NCI-H2171 (cell line): ENCODE measurements around the gene OSTF1.

Source experiments
- DNase-seq: peaks from one replicate; lab custom pipeline; 2025; lab: John Stamatoyannopoulos, UW

The OSTF1 gene

DNA sequence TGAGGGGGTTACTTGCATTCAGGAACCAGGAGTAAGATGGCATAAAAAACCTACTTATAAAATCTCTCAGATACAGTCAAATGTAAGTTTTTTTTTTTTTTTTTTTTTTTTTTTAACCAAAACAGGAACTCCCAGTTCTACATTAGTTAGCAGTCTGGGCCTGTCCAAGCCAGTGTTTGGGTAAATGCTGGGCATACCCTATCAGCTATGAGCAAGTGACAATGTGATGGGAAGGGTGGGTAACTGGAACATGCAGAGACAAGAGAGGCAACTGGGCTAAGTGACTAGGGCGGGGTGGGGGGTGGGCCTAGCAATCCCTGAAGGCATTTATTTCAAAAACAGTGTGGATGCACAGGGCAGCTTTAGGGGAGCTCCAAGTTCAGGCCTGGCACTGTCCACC lies 2.7 kb upstream of the OSTF1 start:
- DNase-seq, result no peak

DNA sequence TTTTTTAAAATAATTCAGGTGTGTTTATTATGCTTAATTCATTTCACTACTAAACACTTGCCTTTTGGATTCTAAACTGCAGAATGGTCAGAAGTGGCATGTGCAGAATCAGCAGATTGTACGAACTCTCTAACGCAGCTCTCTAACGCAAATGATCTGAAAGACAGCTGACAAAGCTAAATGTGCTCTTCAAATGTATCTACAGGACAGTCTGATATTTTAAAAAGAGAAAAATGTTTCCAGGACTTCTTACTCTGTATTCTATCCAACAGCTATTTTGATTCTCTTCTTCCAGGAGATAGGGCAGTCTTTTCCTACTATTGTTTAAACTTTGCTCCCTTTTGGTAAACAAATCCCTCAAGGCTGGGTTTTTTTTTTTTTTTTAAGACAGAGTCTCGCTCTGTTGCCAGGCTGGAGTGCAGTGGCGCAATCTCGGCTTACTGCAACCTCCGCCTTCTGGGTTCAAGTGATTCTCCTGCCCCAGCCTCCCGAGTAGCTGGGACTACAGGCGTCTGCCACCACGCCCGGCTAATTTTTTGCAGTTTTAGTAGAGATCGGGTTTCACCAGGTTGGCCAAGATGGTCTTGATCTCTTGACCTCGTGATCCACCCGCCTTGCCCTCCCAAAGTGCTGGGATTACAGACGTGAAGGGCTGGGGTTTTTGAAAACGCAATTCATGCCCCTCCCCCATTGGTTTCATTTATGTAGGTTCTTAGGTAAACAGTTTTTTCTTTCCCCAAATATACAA lies 1.6 kb upstream of the OSTF1 start:
- no peak for DNase-seq

DNA sequence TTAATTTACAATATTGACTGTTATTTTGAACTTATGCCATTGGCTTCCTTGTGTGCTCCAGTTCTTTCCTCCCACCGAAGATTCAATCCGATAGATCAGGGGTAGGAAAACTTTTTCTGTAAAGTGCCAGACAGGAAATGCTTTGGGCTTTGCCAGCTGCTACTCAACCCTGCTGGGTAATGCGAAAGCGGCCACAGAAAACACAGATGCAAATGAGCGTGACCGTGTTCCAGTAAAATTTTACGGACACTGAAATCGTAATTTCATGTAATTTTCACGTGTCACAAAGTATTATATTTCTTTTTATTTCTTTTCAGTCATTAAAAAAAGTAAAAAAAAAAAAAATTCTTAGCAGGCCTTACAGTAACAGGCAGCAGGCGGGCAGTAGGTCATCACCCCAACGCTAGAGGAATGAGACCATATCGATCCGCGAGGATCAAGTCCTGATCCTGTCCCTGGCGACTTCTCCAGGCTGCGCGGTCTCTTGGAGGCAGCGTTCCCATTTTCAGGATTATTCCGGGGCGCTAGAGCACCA lies 958 bp upstream of the OSTF1 start:
- peak; percentile 6 for DNase-seq

DNA sequence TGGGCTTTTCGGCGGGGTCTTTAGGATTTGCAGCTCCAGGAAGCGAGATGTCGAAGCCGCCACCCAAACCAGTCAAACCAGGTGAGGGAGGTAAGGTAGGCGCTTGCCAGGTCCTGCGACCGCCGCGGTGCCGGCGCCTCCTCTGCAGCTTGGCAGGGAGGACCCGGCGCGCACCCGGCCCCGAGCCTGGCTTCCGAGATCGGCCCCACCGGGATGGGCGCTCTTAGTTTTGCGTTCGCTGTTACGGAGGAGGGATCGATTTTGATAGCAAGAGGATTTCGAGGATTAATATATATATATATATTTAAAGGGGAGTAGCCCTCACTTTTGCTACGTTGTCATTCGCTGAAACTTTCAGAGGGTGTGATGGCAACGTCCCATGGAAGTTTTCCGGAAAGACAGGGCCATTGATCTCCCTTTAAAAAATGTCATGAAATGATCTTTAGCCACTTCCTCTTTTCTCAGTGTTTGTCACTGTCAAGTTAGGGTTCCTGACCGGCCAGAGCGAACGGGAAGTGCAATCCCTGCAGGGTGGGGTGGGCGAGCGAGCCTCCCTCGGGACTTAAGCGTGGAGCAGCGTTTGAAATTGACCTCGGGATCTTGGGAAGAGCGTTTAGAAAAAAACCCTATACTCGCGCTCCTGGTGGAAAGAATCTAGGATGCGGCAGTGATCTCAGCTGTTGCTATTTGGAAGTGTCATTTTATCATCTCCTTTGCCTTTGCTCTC lies 495 bp downstream of the OSTF1 start:
- peak; percentile 54 for DNase-seq

DNA sequence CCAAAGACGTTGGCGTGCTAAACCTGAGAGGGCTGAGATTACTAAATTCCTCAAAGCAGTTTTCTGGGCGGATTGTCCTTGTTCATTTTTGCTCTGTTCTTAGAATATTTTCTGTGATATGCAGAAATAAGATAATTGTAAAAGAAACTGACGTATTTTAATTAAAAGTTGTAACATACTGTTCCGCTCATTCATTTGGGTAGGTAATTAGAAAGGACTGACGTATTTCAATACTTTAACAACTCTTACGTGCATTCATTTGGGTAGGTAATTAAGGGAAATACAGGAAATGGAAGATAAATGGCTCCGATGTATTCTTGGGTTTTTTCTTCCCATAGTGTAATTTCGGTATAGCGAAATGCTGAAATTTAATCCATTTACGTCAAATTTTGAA lies 1.1 kb downstream of the OSTF1 start:
- no peak for DNase-seq

DNA sequence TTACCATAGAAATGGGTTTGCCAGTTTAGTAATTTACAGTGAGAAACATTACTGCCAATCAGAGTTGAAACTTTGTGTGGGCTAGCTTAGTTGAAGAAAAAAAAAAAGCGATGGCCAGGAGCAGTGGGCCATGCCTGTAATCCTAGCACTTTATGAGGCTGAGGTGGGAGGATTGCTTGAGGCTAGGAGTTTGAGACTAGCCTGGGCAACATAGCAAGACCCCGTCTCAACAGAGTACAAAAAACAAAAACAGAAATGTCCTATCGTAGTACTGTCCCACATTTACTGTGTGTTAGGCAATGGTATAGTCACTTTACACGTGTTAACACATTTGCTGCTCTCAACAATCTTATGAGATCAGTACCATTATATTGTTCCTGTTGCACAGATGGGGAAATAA lies 2.3 kb downstream of the OSTF1 start:
- no peak for DNase-seq

DNA sequence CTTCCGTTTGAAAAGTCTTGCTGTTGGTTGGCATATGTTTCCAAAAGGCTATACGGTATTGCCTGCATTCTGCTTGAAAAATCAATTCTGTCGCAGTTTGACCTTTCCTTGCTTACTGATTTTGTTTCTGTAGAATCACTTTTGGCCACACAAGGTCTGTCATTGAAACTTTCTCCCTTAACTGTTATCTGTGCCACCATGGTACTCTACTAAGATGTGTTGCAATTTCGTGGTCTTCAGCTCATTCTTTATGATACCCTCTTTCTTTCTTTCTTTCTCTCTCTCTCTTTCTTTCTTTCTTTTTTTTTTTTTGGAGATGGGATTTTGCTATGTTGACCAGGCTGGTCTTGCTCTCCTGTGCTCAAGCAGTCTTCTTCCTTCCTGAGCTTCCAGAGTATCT lies 4.5 kb downstream of the OSTF1 start:
- no peak for DNase-seq

DNA sequence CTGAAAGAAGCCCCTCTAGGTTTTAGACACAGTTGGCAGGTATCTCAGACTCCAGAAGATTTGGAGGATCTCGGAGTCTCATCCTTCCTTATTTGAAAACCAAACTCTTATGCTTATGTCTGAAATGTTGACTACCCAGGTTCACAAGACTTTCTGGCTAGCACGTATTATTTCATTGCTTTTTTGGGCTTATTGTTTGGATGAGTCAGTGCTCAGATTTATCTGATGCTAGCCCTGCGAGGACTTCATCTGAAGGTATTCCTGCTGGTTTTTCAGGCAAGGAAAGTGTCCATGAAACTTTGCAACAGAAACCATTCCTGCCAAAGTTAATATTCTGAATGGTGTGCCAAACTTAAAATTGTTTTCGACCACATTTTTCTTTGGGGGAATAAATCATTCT lies 8.5 kb downstream of the OSTF1 start:
- DNase-seq, result no peak

DNA sequence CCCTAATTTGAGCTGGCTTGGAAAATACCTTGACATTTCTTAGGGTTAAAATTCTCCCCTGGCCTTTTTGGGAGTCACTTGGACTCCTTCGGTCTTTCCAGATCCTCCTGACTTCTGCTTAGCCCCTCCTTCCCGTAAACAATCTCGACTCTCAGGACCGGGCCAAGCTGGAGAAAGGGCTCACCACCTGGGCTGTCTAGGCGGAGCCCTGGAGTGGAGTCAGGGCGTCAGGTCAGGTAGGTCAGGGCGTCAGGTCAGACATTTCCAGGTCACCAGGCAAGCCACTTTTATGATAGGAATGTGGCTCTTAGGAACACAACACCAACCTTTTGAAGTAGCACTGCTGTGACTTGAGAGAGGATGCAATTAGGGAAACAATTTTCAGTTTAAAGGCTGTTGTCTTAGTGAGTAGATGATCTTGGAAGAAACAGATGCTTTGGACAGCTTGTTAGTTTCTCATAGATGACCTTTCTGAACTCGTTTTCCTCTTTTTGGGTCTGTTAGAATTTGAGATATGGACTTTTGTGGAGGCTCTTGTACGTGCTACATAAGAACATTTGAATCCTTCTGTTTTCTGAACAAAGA lies 12.8 kb downstream of the OSTF1 start:
- no peak for DNase-seq

DNA sequence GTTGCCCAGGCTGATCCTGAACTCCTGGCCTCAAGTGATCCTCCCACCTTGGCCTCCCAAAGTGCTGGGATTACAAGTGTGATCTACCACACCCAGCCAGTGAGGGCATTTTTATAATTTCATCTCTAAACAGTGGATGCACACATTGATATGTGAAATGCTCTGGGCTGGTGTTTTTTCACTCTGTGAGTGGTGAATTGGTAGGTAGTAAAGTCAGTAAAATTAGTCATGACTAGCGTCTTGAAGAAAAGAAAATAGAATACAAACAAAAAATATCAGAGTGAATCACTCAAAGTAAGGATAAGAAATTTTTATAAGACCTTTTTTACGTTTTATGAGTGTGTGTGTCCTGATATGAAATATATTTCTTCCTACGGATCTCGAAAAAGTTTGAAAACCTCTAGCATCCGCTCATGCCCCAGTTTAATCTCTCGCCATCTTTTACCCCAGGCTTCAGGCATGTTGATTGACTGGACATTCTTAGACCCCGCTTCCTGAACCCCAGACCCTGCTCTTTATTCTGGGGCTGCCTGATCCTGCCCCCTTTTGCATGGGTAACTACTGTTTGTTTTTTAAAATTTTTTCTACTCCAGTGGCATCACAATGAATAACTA lies 14.0 kb downstream of the OSTF1 start:
- DNase-seq, result no peak

DNA sequence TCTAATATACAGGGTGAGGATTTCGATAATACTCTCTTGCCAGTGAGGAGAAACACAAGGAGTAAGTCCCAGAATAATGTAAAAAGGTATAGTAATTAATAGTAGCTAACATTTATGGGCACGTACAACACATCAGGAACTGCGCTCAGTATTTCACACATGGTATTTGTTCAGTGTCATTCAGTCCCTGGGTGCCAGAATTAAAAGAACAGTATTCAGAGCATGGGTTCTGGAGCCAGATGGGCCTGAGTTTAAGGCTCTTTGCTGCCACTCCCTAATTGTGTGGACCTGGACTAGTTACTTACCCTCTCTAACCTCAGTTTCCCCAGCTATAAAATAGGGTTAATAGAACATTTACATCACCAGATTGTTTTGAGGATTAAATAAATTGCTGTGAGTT lies 16.3 kb downstream of the OSTF1 start:
- no peak for DNase-seq

DNA sequence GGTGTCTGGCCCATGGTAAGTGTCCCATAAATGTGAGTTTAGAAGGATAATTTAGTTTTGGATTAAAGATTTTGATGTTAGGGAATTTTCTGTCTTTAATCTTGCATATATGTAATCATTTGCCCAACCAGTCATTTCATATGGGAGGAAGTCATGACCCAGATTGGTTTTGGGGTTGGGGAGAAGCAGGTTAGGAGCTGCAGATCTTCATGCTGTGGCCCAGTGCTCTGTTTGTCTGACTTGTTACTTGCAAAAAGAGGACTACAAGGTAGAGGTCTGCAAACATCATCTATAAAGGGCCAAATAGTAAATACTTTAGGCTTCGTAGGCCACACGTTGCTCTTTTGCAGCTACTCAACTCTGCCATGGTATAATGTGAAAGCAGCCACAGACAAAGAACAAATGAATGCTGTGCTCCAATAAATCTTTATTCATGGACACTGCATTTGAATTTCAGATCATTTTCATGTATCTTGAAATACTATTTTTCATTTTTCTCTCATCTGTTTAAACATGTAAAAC lies 16.8 kb downstream of the OSTF1 start:
- no peak for DNase-seq

DNA sequence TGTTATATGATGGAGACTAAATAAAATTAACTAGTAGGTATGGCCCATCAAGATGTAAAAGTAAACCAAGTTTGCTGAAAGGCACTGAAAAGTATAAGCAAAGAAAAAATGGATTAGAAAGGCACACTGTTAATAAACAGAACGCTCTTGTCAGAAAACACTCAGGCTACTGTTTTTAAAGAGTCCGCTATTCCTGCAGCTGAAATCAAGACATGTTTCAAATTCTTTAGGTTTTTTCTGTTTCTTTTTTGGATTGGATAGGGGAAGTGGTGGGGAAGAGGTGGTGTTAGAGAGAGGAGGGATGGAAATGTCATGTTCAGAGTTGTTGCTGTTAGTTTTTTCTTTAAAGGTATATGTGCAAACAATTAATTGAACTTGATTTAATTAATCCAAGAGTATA lies 17.5 kb downstream of the OSTF1 start:
- no peak for DNase-seq

DNA sequence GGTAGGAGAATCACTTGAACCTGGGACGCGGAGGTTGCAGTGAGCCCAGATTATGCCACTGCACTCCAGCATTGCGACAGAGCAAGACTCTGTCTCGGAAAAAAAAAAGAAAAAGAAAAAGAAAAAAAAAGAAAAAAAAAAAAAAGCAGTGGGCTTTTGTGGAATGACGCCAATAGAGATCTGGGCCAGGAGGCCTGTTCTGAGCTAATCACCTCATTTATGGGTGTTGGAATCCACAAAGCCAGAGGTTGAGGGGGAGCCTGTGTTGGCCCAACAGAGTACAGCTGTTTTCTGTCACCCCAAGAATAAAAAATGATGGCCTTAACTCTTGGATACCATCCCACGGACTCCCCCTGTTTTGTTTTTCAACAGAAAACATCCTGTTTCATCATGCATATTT lies 18.5 kb downstream of the OSTF1 start:
- DNase-seq, result no peak

DNA sequence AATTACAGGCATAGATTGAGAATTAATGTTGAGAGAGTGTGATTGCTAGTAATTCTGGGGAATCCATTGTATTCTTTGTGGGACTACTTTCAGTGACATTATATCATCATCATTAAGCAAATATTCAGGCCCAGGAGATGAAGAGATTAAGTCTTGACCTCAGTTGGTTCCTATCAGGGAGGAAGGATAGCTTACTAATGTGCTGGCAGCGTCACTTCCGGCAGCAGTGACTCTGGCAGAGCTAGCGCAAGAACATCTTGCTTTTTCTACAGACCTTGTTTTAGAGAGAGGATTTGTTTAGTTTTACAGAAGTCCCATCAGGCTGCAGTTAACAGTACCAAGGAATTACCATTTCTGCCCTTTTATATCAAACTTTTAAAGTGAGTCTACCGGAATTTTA lies 20.3 kb downstream of the OSTF1 start:
- DNase-seq, result no peak

DNA sequence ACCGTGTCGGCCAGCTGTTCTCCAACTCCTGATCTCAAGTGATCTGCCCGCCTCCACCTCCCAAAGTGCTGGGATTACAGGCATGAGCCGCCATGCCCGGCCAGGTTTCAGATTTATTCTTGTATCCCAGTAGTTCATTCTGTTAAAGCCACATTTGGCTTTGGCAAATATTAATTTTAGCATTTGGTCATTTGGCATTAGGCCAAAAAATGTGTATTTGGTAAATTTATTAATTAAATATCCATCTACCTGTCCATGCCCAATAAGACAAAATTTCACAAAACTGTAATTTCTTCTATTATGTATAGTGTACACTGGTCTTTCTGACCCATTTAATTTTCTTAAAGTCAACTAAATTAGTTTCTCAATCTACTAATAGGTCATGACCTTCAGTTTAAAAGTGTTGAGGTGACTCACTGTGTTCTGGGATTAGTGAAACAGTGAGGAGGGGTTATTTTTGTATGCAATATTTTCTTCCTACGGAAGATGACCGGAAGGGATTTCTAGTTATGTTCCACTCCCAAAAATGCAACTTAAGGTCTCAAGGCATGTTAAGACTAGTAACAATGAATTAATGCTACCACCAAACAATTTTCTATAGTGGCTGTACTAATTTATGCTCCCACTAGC lies 21.0 kb downstream of the OSTF1 start:
- no peak for DNase-seq

DNA sequence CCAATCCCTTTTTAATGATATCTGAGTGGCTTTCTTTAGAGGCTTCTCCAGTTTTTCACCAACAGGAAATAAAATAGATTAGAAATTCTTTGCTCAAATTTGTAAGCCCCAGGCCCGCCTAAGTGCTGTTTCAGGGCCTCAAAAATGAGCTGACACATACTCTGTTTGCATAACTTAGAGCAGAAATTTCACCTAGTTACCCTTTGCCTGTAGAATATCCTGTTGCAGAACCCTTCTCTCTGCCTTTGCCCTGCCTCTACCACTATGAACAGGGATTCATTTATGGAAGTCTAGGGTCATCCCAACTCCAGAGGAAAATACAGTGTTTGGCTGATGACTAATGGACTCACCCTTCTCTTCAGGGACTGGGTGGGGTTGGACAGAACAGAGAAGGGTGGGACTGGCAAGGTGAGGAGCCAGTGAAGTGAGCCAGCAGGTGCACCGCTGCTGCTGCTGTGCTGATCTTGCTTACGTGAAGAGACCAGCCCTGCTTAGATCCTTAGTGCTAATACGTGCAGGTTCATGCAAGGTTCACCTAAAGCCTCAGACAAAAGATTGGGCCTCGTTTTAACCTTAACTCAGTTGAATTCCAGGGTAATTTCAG lies 22.8 kb downstream of the OSTF1 start:
- DNase-seq, result no peak

DNA sequence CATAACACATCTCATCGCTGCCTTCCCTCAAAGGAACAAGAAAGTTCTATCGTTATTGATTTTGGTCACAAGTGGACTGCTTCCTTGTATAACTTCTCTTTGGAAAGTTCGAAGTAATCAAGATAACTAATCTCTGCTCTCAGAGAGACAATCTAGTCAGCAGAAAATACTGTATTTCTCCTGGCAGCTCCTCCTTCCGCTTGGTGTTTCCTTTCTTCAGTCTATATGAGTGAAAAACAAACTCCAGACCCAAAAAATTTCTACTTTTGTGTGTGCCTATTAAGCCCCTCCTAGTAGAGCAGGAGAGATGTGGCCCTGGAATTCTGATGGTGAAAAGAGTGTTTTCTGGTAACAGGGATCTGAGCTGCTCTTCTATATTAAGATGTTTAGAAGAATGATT lies 24.5 kb downstream of the OSTF1 start:
- no peak for DNase-seq

DNA sequence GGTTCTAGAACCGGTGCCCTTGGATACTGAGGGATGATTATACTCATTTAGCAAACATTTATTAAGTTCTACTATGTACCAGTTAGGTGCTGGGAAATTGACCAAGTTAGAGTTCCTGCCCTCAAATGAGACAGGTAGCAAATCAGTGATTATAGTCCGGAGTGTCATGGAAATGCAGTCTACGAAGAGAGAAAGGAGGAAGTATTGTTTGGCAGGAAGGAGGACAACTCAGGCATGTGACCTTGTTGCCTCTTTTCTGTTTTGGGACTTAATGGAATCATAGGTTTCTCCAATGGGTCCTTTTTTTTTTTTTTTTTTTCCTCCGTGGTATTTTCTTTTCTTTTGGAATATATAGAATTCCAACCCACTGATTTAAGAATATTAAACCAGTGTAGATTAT lies 28.0 kb downstream of the OSTF1 start:
- no peak for DNase-seq

DNA sequence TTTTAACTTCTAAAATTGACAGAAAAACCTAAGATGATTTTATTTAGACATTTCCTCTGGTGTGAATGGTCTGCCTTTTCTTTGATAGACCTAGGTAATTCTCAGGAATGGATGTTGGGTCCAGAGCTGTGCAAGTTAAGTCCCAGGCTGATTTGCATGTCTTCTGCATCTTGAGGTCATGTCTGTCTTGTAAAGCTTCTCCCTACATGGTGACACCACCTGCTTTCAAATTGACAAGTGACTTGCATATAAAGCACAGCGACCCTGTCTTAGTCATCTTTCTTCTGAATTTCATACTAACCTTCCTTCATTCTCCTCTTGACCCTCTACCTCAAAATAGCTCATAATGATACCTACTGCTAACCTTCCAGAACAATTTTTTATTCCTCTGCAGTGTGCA lies 29.2 kb downstream of the OSTF1 start:
- no peak for DNase-seq

DNA sequence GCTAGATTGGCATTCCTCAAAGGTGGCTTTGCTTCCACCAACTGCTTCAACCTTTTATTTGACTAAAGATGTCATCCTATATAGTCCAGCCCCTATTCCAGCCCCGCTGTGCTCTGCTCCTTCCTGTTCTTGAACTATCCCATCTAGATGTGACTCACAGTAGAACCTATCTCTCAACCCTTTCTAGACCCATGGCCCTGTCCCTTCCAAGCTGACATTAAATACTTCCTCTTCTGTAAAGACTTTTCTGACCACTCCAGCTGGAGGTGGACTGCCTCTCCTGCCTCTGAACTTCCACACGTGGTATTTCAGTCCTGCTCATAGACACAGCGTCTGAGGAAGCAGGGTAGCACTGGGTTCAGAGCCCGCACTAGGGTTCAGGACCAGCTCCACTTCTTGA lies 32.4 kb downstream of the OSTF1 start:
- DNase-seq, result no peak
